NCI-H82 treated with DMSO at 0.1 percent for 48 hours (cell line): ENCODE data around the gene ZMIZ1.
A peak's percentile ranks its signal among the peaks of the same experiment; 100 is the strongest.

Experiments
- DNase-seq: peaks from one replicate; lab custom pipeline; 2025; ENCODE audit not compliant: unreplicated experiment; lab: John Stamatoyannopoulos, UW

Gene ZMIZ1

DNA sequence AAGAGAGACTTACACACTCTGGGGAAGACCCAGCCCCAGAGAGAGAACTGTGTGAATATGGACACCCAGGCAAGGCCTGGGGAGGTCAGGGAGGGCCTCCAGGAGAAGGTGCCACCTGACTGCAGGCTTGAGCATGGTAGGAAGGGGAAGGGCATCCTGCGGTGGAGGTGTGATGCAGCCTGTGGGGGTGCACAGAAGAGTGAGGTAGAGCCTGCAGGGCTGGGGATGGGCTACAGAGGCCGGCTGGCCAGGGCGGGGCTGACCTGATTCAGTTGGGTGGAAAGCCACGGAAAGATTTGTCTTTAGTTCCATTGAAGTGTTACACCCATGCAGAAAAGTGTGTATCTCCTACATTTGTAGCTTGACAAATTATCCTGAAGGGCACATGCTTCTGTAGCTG lies 47.6 kb downstream of the ZMIZ1 start:
- DNase-seq = no peak

- DNase-seq = no peak
Observed at GRCh38 chr10:79116801-79117723, 48.3 kb downstream of the ZMIZ1 start.

- no peak for DNase-seq
Observed at GRCh38 chr10:79118286-79119202, 49.8 kb downstream of the ZMIZ1 start.

- DNase-seq = no peak
Observed at GRCh38 chr10:79119306-79119705, 50.5 kb downstream of the ZMIZ1 start.

DNA sequence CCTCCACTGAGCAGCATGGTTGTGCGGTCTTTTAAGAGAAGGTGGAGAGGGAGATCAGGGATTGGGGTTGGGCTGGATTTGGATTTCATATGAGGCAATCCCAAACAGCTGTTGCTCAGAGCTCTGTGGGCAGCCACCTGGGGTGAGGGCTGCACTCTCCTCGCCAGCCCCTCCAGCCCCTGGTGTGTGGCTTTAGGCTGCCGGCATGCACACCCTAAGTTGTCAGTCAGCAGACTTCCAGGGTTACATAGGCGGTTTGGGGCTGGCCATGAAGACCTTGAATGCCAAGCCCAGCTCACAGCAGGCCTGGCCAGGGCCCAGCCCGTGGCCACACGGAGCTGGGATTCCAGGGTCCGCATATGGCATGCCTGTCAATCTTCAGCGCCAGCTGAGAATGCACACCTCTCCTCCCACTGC lies 54.8 kb downstream of the ZMIZ1 start:
- peak; percentile 13 for DNase-seq

DNA sequence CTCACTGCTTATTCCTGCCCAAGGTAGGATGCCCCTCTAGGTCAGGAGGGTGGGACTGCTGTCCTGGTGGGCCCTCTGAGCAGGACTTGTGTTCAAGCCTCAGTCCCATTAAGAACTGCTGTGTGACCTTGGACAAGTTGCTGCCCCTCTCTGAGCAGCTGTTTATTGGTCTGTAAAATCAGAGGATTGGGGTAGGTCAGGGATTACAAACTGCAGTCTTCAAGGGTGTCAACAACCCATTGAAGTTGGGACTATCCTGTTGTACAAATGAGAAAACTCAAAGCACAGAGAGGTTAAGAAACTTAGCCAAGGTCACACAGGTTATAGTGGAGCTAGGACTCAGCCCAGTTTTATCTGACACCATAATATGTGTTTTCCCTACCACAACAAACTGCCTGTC lies 55.3 kb downstream of the ZMIZ1 start:
- no peak for DNase-seq

DNA sequence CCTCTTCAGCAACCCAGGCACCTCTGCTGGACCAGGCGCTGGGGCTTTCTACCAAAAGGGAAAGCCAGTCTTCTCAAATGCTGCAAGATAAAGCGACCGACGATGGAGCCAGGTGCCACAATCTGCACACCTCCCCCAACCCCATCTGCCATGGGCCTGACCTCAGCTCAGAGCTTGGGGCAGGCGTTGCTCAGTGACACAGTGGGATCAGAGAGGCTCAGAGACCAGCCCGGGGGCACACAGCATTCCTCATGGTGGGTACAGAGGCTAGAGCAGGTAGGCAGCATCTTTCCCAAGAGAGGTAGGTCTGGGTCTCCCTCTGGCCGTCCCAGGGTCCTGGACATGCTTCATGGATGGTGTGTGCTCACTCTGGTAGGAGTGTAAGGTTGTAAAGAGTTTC lies 56.3 kb downstream of the ZMIZ1 start:
- DNase-seq = peak; percentile 16

GRCh38 chr10:79126351-79127080 lies 57.8 kb downstream of the ZMIZ1 start:
- DNase-seq = no peak

DNA sequence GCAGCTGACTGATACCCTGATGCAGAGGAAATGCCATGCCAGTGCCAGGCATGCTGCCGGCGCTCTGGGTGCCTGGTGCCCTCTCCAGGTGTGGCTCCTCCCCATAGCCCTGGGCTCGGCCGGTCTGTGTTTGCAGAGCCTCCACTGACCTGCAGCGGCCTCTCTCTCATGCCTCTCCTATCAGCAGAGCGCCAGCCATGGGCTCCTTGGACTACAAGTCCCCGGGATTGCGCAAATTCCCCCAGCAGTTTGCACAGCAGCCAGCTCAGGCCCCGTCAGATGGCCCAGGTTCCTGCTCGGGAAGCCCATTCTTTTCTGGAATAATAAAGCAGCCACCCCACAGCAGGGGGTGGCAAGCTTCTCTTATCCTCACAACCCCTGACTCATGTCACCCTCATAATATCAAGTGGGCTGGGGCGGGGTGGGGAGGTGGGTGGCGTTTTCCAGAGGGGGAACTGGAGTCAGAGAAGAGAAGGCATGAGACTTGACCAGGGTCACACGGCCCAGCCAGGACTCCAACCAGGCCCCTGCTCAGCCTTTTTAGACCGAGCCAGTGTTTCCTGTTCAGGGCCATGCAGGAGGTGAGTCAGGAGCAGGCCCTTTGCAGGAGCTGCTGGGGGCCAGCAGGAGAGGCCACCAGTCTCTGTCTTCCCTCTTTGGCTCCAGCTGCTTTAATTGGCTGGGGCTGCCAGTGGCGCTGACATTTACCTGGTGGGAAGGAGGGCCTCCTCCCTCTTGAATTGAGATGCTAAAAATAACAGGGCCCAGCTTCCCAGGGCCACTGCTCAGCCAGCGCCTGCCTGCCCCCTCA lies 58.6 kb downstream of the ZMIZ1 start:
- DNase-seq = no peak

DNA sequence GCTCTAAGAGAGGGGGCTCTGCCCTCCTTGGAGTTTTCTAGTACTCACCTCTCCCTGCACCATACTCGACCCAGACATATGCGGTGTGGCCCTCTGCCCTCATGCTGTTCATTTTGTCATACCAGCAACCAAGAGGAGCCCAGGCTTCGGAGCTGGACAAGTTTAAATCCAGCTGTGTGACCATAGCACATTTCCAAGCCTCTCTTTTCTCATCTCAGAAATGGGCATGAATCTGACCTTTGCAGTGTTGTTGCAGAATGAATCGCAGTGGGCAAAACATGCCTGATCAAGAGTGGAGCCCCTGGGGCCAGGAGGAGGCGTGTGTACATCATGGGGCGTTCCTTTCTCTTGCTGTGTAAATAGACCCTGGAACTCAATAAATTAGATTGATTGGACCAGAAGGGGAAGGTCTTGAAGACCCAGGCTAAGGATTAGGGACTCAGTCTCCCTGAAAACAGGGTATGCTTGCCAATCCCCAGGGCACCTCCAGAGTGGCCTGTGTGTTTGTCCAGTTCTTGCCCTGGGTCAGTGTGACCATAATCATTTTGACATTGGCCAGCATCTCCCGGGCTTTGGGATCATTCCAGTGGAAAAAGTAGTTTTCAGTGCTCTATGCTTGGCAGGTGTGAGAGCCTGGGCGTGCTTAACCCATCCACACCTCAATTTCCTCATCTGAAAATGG lies 59.6 kb downstream of the ZMIZ1 start:
- no peak for DNase-seq

DNA sequence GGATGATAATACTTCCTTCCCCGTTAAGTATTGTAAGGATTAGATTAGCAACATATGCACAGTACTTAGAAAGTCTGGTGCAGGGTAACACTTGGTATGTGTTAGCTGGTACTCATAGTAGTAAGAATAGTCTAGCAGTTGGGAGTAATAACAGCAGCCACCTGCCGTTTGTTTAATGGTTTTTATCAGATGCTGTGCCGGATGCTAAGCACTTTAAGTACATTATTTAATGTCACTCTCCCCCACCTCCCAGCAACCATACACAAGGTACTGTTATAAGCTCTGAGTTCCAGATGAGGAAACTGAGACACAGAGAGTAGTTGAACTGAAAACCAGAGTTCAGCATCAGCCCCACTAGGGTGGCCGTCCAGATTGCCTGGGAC lies 60.1 kb downstream of the ZMIZ1 start:
- no peak for DNase-seq

- peak; percentile 13 for DNase-seq
Observed at GRCh38 chr10:79129361-79129997, 60.7 kb downstream of the ZMIZ1 start.

GRCh38 chr10:79130255-79130654 lies 61.5 kb downstream of the ZMIZ1 start:
- no peak for DNase-seq

DNA sequence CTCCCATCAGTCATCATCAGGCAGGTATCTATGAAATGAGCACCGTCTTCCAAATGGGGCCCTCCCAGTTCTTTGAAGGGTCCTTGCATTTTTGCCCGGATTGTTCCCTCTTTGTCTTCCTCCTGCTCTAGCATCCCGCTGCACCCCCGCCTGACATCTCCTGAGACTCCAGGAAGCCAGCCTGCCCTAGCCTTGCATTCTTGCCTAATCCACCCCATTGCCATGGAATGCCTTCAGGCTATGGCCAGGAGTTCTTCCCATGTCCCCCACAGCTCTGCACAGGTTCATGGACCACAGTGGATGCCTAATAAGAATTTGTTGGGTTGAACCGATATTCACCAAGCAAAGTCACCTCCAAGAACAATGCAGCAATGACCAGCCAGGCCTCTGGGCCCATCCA lies 62.1 kb downstream of the ZMIZ1 start:
- DNase-seq = no peak

- DNase-seq = no peak
Observed at GRCh38 chr10:79131836-79132631, 63.3 kb downstream of the ZMIZ1 start.

DNA sequence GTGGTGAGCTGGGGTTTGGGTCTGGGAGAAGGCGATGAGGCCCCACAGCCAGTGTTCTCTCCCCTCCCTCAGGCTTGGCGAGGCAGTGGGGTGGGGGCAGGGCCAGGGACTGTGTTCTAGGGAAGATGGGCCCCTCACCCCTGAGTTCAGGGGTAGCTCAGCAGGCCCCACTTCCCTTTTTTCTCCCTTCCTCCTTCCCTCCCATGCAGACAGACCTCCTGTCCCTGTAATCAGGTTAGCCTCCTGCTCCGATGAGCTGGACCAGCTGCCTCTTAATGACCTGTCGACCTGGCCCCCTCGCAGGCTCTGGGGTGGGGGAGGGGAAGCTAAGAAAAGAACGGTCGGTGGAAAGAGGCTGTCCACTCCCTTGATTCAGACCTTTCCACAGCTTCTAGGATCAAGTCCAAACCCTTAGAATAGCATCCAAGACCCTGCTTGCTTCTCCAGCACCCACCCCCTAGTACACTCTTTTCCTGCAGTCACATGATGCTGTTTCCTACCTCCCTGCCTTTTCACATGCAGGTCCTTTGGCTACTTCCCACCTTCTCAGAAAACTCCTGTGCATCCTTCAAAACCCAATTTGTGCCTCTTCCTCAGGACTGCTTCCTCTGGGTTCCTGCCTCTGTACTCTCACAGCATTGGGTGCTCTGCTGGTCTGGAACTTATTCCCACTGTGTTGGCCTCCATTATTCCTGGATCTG lies 64.1 kb downstream of the ZMIZ1 start:
- peak; percentile 60 for DNase-seq

- no peak for DNase-seq
Observed at GRCh38 chr10:79133416-79133815, 64.7 kb downstream of the ZMIZ1 start.

GRCh38 chr10:79135790-79136189 lies 67.0 kb downstream of the ZMIZ1 start:
- DNase-seq = no peak
